SU-DHL-6 (cell line): Measurements from ENCODE around the gene KISS1.

ENCODE experiments used
- CTCF ChIP-seq: fragments of 200-600 bp; sonication (generic); IDR thresholded peaks from one replicate; pipeline ENCODE4 v1.5.1; 2017; ENCODE audit warnings: antibody characterized with exemption, mild to moderate bottlenecking, low read length, moderate library complexity; ENCODE audit not compliant: insufficient read depth, poor library complexity, severe bottlenecking
- EZH2phosphoT487 ChIP-seq: fragments of 200-600 bp; sonication (generic), shearing (Covaris generic); conservative IDR thresholded peaks from 2 replicates; pipeline ENCODE4 v1.6.1; 2018; ENCODE audit warnings: mild to moderate bottlenecking, antibody characterized with exemption, low read length, moderate library complexity, mixed read lengths

DNA sequence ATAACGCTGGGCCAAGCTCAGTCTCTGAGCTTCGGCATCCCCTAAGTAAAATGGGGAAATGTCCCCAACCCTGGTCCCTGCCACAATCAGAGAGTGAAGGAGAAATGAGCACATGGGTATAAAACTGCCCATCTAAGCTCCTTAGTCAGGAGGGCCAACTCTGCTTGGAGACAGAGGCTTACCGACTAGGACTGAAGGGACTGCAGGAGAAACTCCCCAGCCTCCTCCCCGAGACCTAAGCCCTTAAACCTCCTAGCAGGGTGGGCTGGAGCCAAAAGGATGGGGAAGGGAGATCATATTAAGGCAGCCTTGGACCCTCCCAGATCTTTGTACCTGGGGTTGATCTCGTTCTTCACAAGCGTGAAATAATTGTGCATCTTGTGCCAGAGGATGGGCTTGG lies 50.0 kb downstream of the KISS1 start:
- no peak for TF ChIP-seq CTCF
- TF ChIP-seq EZH2phosphoT487, result no peak
